GM19193 (cell line): ENCODE results near the gene HS3ST3B1.

Experiments used
- POLR2A ChIP-seq: IDR thresholded peaks from 4 replicates; pipeline ENCODE4 v1.6.1; 2011; ENCODE audit not compliant: insufficient read depth, insufficient read length; ENCODE audit errors: extremely low read depth

Gene HS3ST3B1

DNA sequence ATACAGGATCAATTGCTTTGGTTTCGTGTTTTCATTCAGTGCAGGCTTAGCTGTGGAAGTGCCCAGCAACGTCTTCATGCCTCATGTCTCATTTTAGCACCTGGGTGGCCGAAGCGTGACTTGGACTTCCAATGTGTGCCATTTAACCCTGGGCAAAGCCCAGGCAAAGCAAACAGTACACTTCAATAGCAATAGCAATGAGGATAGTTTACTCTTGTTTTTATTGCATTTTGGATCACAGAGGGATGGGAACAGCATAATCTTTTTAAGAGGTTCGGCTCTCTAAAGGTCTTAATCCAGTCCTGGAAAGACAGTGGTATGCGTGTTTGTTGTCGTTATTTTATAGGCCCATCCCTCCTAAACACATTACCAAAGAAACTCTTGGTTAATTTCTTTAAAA is 86.2 kb downstream of the HS3ST3B1 start:
- no peak for TF ChIP-seq POLR2A

DNA sequence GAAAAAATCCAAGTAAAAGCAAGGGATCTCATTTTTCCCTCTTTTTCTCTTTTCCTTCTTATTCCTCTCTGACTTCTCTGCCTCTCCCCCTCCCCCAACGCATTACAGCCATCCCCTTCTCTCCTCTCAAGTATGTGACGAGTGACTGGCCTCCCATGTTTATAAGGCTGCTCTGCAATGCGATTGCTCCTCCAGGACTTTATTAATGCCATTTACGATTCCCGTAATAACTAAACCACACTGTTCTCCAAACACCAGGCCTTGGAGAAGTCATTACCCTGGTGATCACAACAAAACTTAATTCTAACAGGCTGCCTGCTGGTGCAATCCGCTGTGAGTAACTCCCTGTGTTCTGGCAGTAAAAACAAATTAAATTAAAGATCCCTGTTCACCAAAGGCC is 88.8 kb downstream of the HS3ST3B1 start:
- no peak for TF ChIP-seq POLR2A

DNA sequence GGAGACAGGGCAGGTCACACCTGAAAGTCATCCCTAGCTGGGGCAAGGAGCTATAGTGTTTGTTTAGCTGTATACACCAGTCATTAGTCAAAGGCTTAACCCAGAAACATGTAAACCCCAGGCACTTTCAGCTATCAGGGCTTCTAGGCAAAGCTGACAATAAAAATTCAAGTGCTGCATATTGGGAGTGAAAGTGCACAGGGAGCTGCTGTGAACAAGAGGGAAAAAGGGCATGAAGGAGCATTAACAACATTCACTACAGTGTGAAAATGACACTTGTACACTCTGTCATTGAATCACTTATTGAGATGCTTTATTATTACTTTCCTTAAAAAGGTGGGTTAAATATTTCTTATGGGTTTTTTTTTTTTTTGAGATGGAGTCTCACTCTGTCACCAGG is 92.8 kb downstream of the HS3ST3B1 start:
- no peak for TF ChIP-seq POLR2A

DNA sequence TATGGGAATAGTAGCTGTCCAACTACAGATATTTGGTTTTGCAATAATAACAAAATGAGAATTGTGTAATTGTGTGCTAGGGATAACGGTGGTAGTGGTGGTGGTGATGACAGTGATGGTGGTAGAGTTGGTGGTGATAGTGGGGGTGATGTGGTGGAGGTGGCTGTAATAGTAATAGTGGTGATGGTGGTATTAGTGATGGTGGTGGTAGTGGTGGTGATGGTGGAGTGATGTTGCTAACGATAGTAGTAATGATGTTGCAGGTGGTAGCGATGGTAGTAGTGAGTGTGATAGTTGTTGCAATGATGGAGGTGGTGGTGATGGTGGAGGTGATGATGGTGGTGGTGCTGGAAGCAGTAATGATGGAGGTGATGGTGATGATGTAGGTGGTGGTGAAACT is 94.4 kb downstream of the HS3ST3B1 start:
- TF ChIP-seq POLR2A = no peak

DNA sequence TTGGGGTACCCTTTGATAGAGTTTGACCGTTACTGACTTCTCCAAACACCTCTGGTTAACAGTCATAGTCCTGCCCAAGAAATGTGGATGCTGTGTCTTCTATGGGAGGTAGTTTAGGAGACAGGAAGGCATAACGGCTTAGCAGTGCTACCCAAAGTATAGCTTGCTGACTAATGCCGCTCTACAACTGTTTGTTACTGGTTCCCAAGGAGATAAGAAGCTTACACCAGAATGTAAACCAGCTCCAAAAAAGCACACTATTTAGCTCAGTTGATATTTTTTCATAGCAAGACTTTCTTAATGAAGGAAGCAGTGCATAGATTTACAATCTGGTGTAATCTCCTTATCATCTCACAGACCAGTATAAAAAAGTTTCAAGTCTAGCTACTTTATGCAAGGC is 95.7 kb downstream of the HS3ST3B1 start:
- TF ChIP-seq POLR2A = no peak

DNA sequence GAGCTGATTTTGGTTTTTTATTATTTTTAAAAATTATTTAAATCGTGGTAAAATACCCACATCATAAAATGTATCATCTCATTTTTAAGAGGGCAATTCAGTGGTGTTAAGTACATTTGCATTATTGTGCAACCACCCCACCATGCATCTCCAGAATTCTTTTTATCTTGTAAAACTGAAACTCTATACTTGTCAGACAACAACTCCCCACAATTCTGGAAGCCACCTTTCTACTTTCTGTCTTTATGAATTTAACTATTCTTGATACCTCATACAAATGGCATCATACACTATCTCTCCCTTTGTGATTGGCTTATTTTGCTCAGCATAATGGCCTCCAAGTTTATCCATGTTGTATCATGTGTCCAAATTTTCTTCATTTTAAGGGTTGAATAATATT is 97.9 kb downstream of the HS3ST3B1 start:
- no peak for TF ChIP-seq POLR2A
